K562 (cell line): ENCODE data around the gene FBXL3. TPM values are rescaled to one million over a fixed set of nuclear protein-coding genes. Genes with fewer than 3 reads are reported as not detected.
A peak's percentile ranks its signal among the peaks of the same experiment; 100 is the strongest.

ENCODE experiments used
- ATAC-seq: fragments of 200-7000 bp; cut with Tn5 transposase; 3 replicates; pipeline ENCODE4 v1.9.1; 2020; ENCODE audit warnings: moderate library complexity
- BruUV-seq: library from RNA; stranded (reverse); fragments of 400-500 nt; replicated peaks from 2 replicates; lab custom pipeline; 2021; lab: Mats Ljungman, UMichigan
- CTCF ChIA-PET: fragments of 300-600 bp; formaldehyde crosslinking; extraction: SDS; loops from one replicate; lab custom pipeline; 2021; ENCODE audit warnings: low intra/inter-chr PET ratio; lab: Yijun Ruan, JAX
- POLR2A ChIA-PET: fragments of 300-600, 350-650 bp; sonication (Branson Sonifier 250); formaldehyde crosslinking; extraction: SDS; loops from one replicate; lab custom pipeline; 2021; ENCODE audit warnings: antibody characterized with exemption, inconsistent platforms; lab: Yijun Ruan, JAX
- DNase-seq, 4 experiments: peaks; one replicate each; pipeline versions ENCODE4 v3.0.0 to v3.0.0-alpha.2; 2011 to 2018; ENCODE audit warnings: low spot score in 3 of 4, mixed read lengths in 3 of 4; ENCODE audit errors: extremely low read depth in 1 of 4
- FAIRE-seq: peaks from 2 replicates; lab custom pipeline; 2011; peaks lifted over from hg19 to GRCh38; lab: Jason Lieb, UNC
- H2AFZ ChIP-seq: 2 replicates; pipeline ENCODE4 v1.6.0; 2011; ENCODE audit warnings: low read depth, low read length, control low read depth, inconsistent platforms
- H3K27ac ChIP-seq: fragments of 200-600 bp; 3 replicates; pipeline ENCODE4 v1.8.0; 2011; ENCODE audit warnings: low read depth, mild to moderate bottlenecking, control low read depth, inconsistent platforms, low read length, moderate library complexity, mixed read lengths; ENCODE audit errors: extremely low read depth
- H3K27me3 ChIP-seq, 2 experiments: fragments of 300-600 bp in 1 of 2; 2 replicates in 1 of 2; 3 replicates in 1 of 2; pipeline versions ENCODE4 v1.6.0 to v1.8.0; 2011; ENCODE audit warnings: inconsistent platforms in 2 of 2, low read length in 2 of 2, mild to moderate bottlenecking in 1 of 2, mixed read lengths in 1 of 2, moderate library complexity in 1 of 2; ENCODE audit not compliant: control insufficient read depth in 2 of 2, insufficient read depth in 2 of 2
- H3K36me3 ChIP-seq: fragments of 300-600 bp; 3 replicates; pipeline ENCODE4 v1.8.0; 2011; ENCODE audit warnings: mild to moderate bottlenecking, low read length, inconsistent platforms; ENCODE audit not compliant: control insufficient read depth, insufficient read depth
- H3K4me1 ChIP-seq, 2 experiments: fragments of 200-600 bp in 1 of 2; replicated peaks in 1 of 2; 2 replicates in 1 of 2; 3 replicates in 1 of 2; pipeline versions ENCODE4 v1.5.1 to v1.8.0; 2011; ENCODE audit warnings: inconsistent platforms in 2 of 2, low read length in 2 of 2, mild to moderate bottlenecking in 1 of 2, mixed read lengths in 1 of 2, moderate library complexity in 1 of 2; ENCODE audit not compliant: control insufficient read depth in 2 of 2, insufficient read depth in 2 of 2
- H3K4me2 ChIP-seq: 2 replicates; pipeline ENCODE4 v1.6.1; 2011; ENCODE audit warnings: low read length, control low read depth, inconsistent platforms, mixed read lengths; ENCODE audit not compliant: insufficient read depth
- H3K4me3 ChIP-seq: fragments of 200-600 bp; sonication (generic), shearing (Covaris generic); 2 replicates; pipeline ENCODE4 v1.5.1; 2016; ENCODE audit warnings: control low read depth, inconsistent platforms
- H3K79me2 ChIP-seq: fragments of 200-600 bp; 3 replicates; pipeline ENCODE4 v1.8.0; 2011; ENCODE audit warnings: low read length, inconsistent platforms; ENCODE audit not compliant: control insufficient read depth, insufficient read depth
- H3K9ac ChIP-seq, 2 experiments: 2 replicates each; pipeline versions ENCODE4 v1.6.0 to v1.6.1; 2011; ENCODE audit warnings: low read depth in 2 of 2, low read length in 2 of 2, control low read depth in 1 of 2, inconsistent platforms in 1 of 2, mild to moderate bottlenecking in 1 of 2, mixed read lengths in 1 of 2; ENCODE audit not compliant: insufficient read depth in 1 of 2
- H3K9me1 ChIP-seq: one replicate; pipeline ENCODE4 v1.6.0; 2011; ENCODE audit warnings: inconsistent platforms, mild to moderate bottlenecking, low read length, moderate library complexity; ENCODE audit not compliant: control insufficient read depth, insufficient read depth
- H3K9me3 ChIP-seq: replicated peaks from 2 replicates; pipeline ENCODE4 v1.5.1; 2011; ENCODE audit warnings: low read depth, low read length, inconsistent platforms; ENCODE audit not compliant: control insufficient read depth, insufficient read depth
- H4K20me1 ChIP-seq: replicated peaks from 2 replicates; pipeline ENCODE4 v1.6.1; 2011; ENCODE audit warnings: low read length, inconsistent platforms, mixed read lengths; ENCODE audit not compliant: control insufficient read depth, insufficient read depth
- ARHGAP35 ChIP-seq: fragments of 450-650 bp; IDR thresholded peaks from 2 replicates; pipeline ENCODE4 v1.6.1; 2018; ENCODE audit not compliant: partially characterized antibody
- CREBBP ChIP-seq: IDR thresholded peaks from one replicate; pipeline ENCODE4 v1.6.1; 2012; ENCODE audit warnings: low read depth, mild to moderate bottlenecking, control low read depth, inconsistent platforms, low read length
- HDAC2 ChIP-seq: fragments of 450-650 bp; IDR thresholded peaks from 2 replicates; pipeline ENCODE4 v1.6.1; 2016; ENCODE audit warnings: mild to moderate bottlenecking
- NFIC ChIP-seq: fragments of 450-650 bp; IDR thresholded peaks from 2 replicates; pipeline ENCODE4 v1.6.1; 2017; ENCODE audit warnings: mild to moderate bottlenecking, inconsistent platforms
- NONO ChIP-seq, 2 experiments: fragments of 200-400 bp in 1 of 2; fragments of 450-650 bp in 1 of 2; formaldehyde crosslinking in 1 of 2; IDR thresholded peaks; 2 replicates each; pipeline ENCODE4 v1.6.1; 2017; ENCODE audit warnings: low read depth in 2 of 2, mild to moderate bottlenecking in 2 of 2, moderate library complexity in 2 of 2, low read length in 1 of 2
- TCF7L2 ChIP-seq: fragments of 150-350 bp; IDR thresholded peaks from 2 replicates; pipeline ENCODE4 v1.6.1; 2016; ENCODE audit warnings: low read depth, mild to moderate bottlenecking, low read length, moderate library complexity
- ZNF274 ChIP-seq: IDR thresholded peaks from 2 replicates; pipeline ENCODE4 v1.6.1; 2011; ENCODE audit warnings: low read depth, mild to moderate bottlenecking, low read length, moderate library complexity, borderline replicate concordance
- ZNF699 ChIP-seq: fragments of 250-450 bp; sonication (Bioruptor Pico); IDR thresholded peaks from 2 replicates; pipeline ENCODE4 v1.8.0; 2021; ENCODE audit warnings: mild to moderate bottlenecking, moderate library complexity; ENCODE audit not compliant: insufficient replicate concordance
- WGBS: fragments of 100-300 bp; shearing (Covaris generic); methylation state at CpG from one replicate; pipeline ENCODE4 v1.1.6; 2016; ENCODE audit warnings: low coverage, mixed read lengths; ENCODE audit not compliant: insufficient coverage; ENCODE audit errors: missing lambda C conversion rate; 5-methylcytosine and 5-hydroxymethylcytosine counted together
- in situ Hi-C: fragments of 300-500 bp; cut with MboI; formaldehyde crosslinking; loops from 4 replicates; pipeline ENCODE4 v1.15.0; 2018; ENCODE audit warnings: inconsistent platforms, mixed read lengths
- intact Hi-C: fragments of 100-400 bp; cut with micrococcal nuclease; formaldehyde crosslinking; loops from 2 replicates; pipeline ENCODE4 v1.14.2; 2022
- polyA plus RNA-seq, 8 experiments: library from polyadenylated mRNA; depleted of rRNA in 4 of 8; stranded (reverse) in 5 of 8; unstranded in 3 of 8; fragments of >200 nt; fragmentation: Nextera tagmentation in 2 of 8; fragmentation: Illumina TruSeq in 1 of 8; extraction: Ambion mirVana in 2 of 8; extraction: Trizol in 1 of 8; gene quantifications; 2 replicates each; pipeline versions ENCODE4 v1.2.1 to v1.2.3, GENCODE V29; 2011 to 2014; ENCODE audit warnings: inconsistent platforms in 1 of 8, missing spikeins in 1 of 8
- total RNA-seq, 7 experiments: library from RNA; depleted of rRNA in 6 of 7; stranded (reverse); fragments of >200 nt in 6 of 7; fragmentation: Illumina TruSeq in 2 of 7; extraction: Trizol in 2 of 7; gene quantifications; 2 replicates each; pipeline versions ENCODE4 v1.2.1 to v1.2.3, GENCODE V29; 2011 to 2021; ENCODE audit warnings: low replicate concordance in 1 of 7

Gene FBXL3
- total and polyA plus RNA-seq, 9 of the 15 experiments (the other 6 are each of a cell fraction or from before 2014, with no cell fraction given): 3.8 to 16.4 (median 12.6) TPM

GRCh38 chr13:77001963-77002587 lies 24.9 kb downstream of the FBXL3 start:
- no peak overlapping the region for H3K4me3 ChIP-seq
- no peak overlapping the region for H3K4me2 ChIP-seq
- H3K4me1 ChIP-seq: no peaks in the 10 kb centered on the region
- H4K20me1 ChIP-seq: no peaks in the 10 kb centered on the region
- in situ Hi-C loops (no loop called here), intact Hi-C loops (loop anchor here (5.0 kb wide), 1 partner anchor 475 kb away; no protein-coding TSS in a partner anchor)
- no peak overlapping the region for H2AFZ ChIP-seq
- POLR2A ChIA-PET: interaction anchor here (0.6 to 2.2 kb wide), 4 partner anchors 9 to 23 kb away, joined by 3 to 9 read pairs (median 4); no protein-coding TSS in a partner anchor
- no peaks in the 10 kb centered on the region; the same call in 1 of the 3 replicates for H3K79me2 ChIP-seq
- TF ChIP-seq NONO (IDR thresholded peaks at IDR 0.05; ENCODE audit: low read depth in 2 of 2, low read length in 1 of 2): no peak
- no peak for TF ChIP-seq ZNF274
- TF ChIP-seq NFIC: no peak
- no peak for TF ChIP-seq CREBBP
- TF ChIP-seq HDAC2: no peak
- TF ChIP-seq TCF7L2: no peak
- no peak for TF ChIP-seq ARHGAP35
- no peak for TF ChIP-seq ZNF699 (CRISPR knock-in tag)
- no peaks in the 10 kb centered on the region for H3K9me3 ChIP-seq
- ATAC-seq (peak; percentile 48; the same call in 1 of the 3 replicates), DNase-seq (no peak), FAIRE-seq (no peak)
- peaks cover 52% of the 10 kb centered on the region for H3K36me3 ChIP-seq
- H3K9me1 ChIP-seq: no peaks in the 10 kb centered on the region
- CTCF ChIA-PET: no interaction called here
- no peaks in the 10 kb centered on the region for H3K27me3 ChIP-seq
- H3K27ac ChIP-seq: no peak overlapping the region
- WGBS: 37% methylated on average over 4 of the region's 4 CpGs
- no peak overlapping the region for H3K9ac ChIP-seq
- BruUV-seq: no TSS peak
